KMS-11 (cell line): ENCODE results near the gene CCDC158.

Source experiments
- H2AFZ ChIP-seq: fragments of 200-600 bp; sonication (generic); 2 replicates; pipeline ENCODE4 v1.6.1; 2016; ENCODE audit warnings: antibody characterized with exemption, mixed run types, low read depth
- H3K27ac ChIP-seq: fragments of 200-600 bp; sonication (generic); 2 replicates; pipeline ENCODE4 v1.6.1; 2016; ENCODE audit warnings: mild to moderate bottlenecking, mixed run types
- H3K27me3 ChIP-seq: fragments of 200-600 bp; sonication (generic); 2 replicates; pipeline ENCODE4 v1.6.1; 2017; ENCODE audit warnings: mild to moderate bottlenecking, low read depth, mixed run types, moderate library complexity; ENCODE audit not compliant: insufficient read depth
- H3K36me3 ChIP-seq: fragments of 200-600 bp; sonication (generic); 2 replicates; pipeline ENCODE4 v1.6.1; 2017; ENCODE audit warnings: mild to moderate bottlenecking, mixed run types; ENCODE audit not compliant: insufficient read depth
- H3K4me1 ChIP-seq: fragments of 200-600 bp; sonication (generic); 2 replicates; pipeline ENCODE4 v1.6.1; 2016; ENCODE audit warnings: mild to moderate bottlenecking, low read depth, mixed run types; ENCODE audit not compliant: poor library complexity, severe bottlenecking
- H3K4me2 ChIP-seq: fragments of 200-600 bp; sonication (generic); 2 replicates; pipeline ENCODE4 v1.7.0; 2016; ENCODE audit warnings: mild to moderate bottlenecking, mixed run types
- H3K4me3 ChIP-seq: fragments of 200-600 bp; sonication (generic); IDR thresholded peaks from 2 replicates; pipeline ENCODE4 v1.6.1; 2017; ENCODE audit warnings: low read depth, low read length, mixed read lengths; ENCODE audit not compliant: insufficient read depth
- H3K79me2 ChIP-seq: fragments of 200-600 bp; sonication (generic); 2 replicates; pipeline ENCODE4 v1.6.1; 2016; ENCODE audit warnings: low read depth, mixed run types; ENCODE audit not compliant: insufficient read depth
- H3K9ac ChIP-seq: fragments of 200-600 bp; sonication (generic); 2 replicates; pipeline ENCODE4 v1.6.1; 2016; ENCODE audit warnings: mild to moderate bottlenecking, mixed run types
- H4K20me1 ChIP-seq: fragments of 200-600 bp; sonication (generic); 2 replicates; pipeline ENCODE4 v1.6.1; 2016; ENCODE audit warnings: mild to moderate bottlenecking, mixed run types; ENCODE audit not compliant: insufficient read depth
- TF ChIP-seq, protein P1 (sequence below): fragments of 200-600 bp; sonication (generic); conservative IDR thresholded peaks from 2 replicates; pipeline ENCODE4 v1.6.1; 2017; ENCODE audit warnings: low read depth, mild to moderate bottlenecking, antibody characterized with exemption, low read length, moderate library complexity, mixed read lengths

Gene CCDC158

GRCh38 chr4:76342803-76343202, 78.1 kb downstream of the CCDC158 start:
- Histone ChIP-seq H3K79me2 (no peaks in the 10 kb centered on the region), H3K36me3 (no peaks in the 10 kb centered on the region), H3K4me2 (no peak overlapping the region), H3K4me1 (no peaks in the 10 kb centered on the region), H3K27ac (no peak overlapping the region), H3K27me3 (no peaks in the 10 kb centered on the region), H4K20me1 (no peaks in the 10 kb centered on the region), H2AFZ (no peak overlapping the region), H3K9ac (no peak overlapping the region), H3K4me3 (no peak overlapping the region)
- TF ChIP-seq, protein P1, sequence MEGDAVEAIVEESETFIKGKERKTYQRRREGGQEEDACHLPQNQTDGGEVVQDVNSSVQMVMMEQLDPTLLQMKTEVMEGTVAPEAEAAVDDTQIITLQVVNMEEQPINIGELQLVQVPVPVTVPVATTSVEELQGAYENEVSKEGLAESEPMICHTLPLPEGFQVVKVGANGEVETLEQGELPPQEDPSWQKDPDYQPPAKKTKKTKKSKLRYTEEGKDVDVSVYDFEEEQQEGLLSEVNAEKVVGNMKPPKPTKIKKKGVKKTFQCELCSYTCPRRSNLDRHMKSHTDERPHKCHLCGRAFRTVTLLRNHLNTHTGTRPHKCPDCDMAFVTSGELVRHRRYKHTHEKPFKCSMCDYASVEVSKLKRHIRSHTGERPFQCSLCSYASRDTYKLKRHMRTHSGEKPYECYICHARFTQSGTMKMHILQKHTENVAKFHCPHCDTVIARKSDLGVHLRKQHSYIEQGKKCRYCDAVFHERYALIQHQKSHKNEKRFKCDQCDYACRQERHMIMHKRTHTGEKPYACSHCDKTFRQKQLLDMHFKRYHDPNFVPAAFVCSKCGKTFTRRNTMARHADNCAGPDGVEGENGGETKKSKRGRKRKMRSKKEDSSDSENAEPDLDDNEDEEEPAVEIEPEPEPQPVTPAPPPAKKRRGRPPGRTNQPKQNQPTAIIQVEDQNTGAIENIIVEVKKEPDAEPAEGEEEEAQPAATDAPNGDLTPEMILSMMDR: no peak

- no peak overlapping the region for H3K27ac ChIP-seq
- no peaks in the 10 kb centered on the region for H3K79me2 ChIP-seq
- no peaks in the 10 kb centered on the region for H3K27me3 ChIP-seq
- no peak overlapping the region for H3K9ac ChIP-seq
- no peak overlapping the region for H2AFZ ChIP-seq
- H3K4me2 ChIP-seq: no peak overlapping the region
- no peaks in the 10 kb centered on the region for H3K36me3 ChIP-seq
- H3K4me3 ChIP-seq: no peak overlapping the region
- H3K4me1 ChIP-seq: no peaks in the 10 kb centered on the region
- no peaks in the 10 kb centered on the region for H4K20me1 ChIP-seq
- TF ChIP-seq, protein P1: no peak
These were observed 78.8 kb downstream of the CCDC158 start for GRCh38 chr4:76342191-76342590.

DNA sequence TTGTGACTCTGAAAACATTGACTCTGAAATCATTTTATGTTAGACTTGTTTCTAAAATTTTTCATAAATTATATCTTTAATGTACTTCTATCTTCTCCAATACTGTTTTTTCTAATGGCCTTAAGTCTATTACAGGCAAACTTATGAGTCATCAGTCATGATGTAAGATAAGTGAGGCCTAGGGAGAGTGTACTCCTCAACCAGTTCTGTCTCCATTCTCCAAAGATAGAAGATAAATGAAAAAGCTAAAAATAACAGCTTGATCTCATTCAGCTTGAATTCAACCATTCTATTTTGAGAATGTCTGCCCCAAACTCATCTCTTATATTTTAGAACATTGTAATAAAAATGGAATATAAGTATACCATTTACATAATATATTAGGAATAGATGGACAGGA, 79.9 kb downstream of the CCDC158 start:
- Histone ChIP-seq H2AFZ (no peak overlapping the region), H3K4me1 (no peaks in the 10 kb centered on the region), H3K36me3 (no peaks in the 10 kb centered on the region), H4K20me1 (no peaks in the 10 kb centered on the region), H3K79me2 (no peaks in the 10 kb centered on the region), H3K27ac (no peak overlapping the region), H3K27me3 (no peaks in the 10 kb centered on the region), H3K4me2 (no peak overlapping the region), H3K4me3 (no peak overlapping the region), H3K9ac (no peak overlapping the region)
- TF ChIP-seq, protein P1: no peak

DNA sequence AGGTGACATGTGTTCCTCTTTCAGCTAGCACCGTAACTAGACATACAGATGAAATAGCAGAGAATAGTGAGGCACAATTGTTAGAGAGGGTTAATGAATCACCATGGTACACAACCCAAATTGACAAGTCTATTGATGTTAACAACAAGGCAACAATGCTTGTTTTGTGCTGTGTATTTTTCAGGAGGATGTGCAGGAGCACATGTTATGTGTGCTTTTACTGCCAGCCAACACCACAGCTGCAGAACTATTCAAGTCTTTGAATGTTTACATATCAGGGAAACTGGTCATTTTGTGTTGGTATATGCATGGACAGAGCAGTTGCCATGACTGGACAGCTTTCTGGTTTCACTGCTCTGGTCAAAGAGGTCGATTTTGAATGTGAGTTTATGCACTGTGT, 81.6 kb downstream of the CCDC158 start:
- H4K20me1 ChIP-seq: no peaks in the 10 kb centered on the region
- H3K79me2 ChIP-seq: no peaks in the 10 kb centered on the region
- no peak overlapping the region for H2AFZ ChIP-seq
- H3K4me3 ChIP-seq: no peak overlapping the region
- no peak overlapping the region for H3K27ac ChIP-seq
- TF ChIP-seq, protein P1: no peak
- H3K4me2 ChIP-seq: no peak overlapping the region
- no peaks in the 10 kb centered on the region for H3K27me3 ChIP-seq
- no peaks in the 10 kb centered on the region for H3K4me1 ChIP-seq
- H3K36me3 ChIP-seq: no peaks in the 10 kb centered on the region
- no peak overlapping the region for H3K9ac ChIP-seq
